ENCODE data around the gene PLCZ1. TPM values are rescaled to one million over a fixed set of nuclear protein-coding genes. Genes with fewer than 3 reads are reported as not detected.

PLCZ1 gene
- total RNA-seq, 2 donors from 2014 or later = not detected

- no peak for TF ChIP-seq CTCF (conservative IDR thresholded peaks at IDR 0.05)
- Histone ChIP-seq H3K27me3 (ENCODE audit: control insufficient read depth, insufficient read depth, low read length, poor library complexity, severe bottlenecking) (peaks cover 22% of the 10 kb centered on the region), H3K9ac (ENCODE audit: extremely low read depth, low read length, poor library complexity, severe bottlenecking) (no peak overlapping the region), H3K27ac (ENCODE audit: low read depth, low read length) (no peak overlapping the region), H3K4me3 (ENCODE audit: low read length) (no peak overlapping the region), H3K36me3 (ENCODE audit: control insufficient read depth, insufficient read depth, low read length) (no peaks in the 10 kb centered on the region), H3K4me1 (ENCODE audit: control insufficient read depth, insufficient read depth, low read length) (peaks cover 3% of the 10 kb centered on the region), H3K9me3 (ENCODE audit: control insufficient read depth, low read length) (peaks cover 14% of the 10 kb centered on the region)
- Mint-ChIP-seq H3K27ac (no peak overlapping the region), H3K4me3 (no peak overlapping the region), H3K4me1 (peaks cover 59% of the 10 kb centered on the region), H3K36me3 (ENCODE audit: low read depth) (no peaks in the 10 kb centered on the region), H3K9me3 (no peaks in the 10 kb centered on the region), H3K27me3 (ENCODE audit: insufficient read depth) (peaks cover 3% of the 10 kb centered on the region)
- WGBS, 2 experiments (ENCODE audit: insufficient coverage in 1 of 2, insufficient read length in 1 of 2) = 83 to 97% methylated on average over 1 to 4 of the region's 4 CpGs
- DNase-seq = no peak
Measured at GRCh38 chr12:18655351-18655750, 82.5 kb downstream of the PLCZ1 start.

GRCh38 chr12:18653465-18653864 is 84.3 kb downstream of the PLCZ1 start:
- TF ChIP-seq CTCF (conservative IDR thresholded peaks at IDR 0.05) = no peak
- Histone ChIP-seq H3K9ac (ENCODE audit: extremely low read depth, low read length, poor library complexity, severe bottlenecking) (no peak overlapping the region), H3K27me3 (ENCODE audit: control insufficient read depth, insufficient read depth, low read length, poor library complexity, severe bottlenecking) (peaks cover 22% of the 10 kb centered on the region), H3K4me1 (ENCODE audit: control insufficient read depth, insufficient read depth, low read length) (peaks cover 3% of the 10 kb centered on the region), H3K9me3 (ENCODE audit: control insufficient read depth, low read length) (peaks cover 14% of the 10 kb centered on the region), H3K4me3 (ENCODE audit: low read length) (no peak overlapping the region), H3K36me3 (ENCODE audit: control insufficient read depth, insufficient read depth, low read length) (no peaks in the 10 kb centered on the region), H3K27ac (ENCODE audit: low read depth, low read length) (no peak overlapping the region)
- WGBS, 2 experiments (ENCODE audit: insufficient coverage in 1 of 2, insufficient read length in 1 of 2) = 83% methylated on average over 1 of the region's 1 CpG; no CpG with 5 or more reads in 1 of the 2 experiments
- Mint-ChIP-seq H3K27ac (no peak overlapping the region), H3K4me3 (no peak overlapping the region), H3K4me1 (peaks cover 48% of the 10 kb centered on the region), H3K27me3 (ENCODE audit: insufficient read depth) (peaks cover 3% of the 10 kb centered on the region), H3K36me3 (ENCODE audit: low read depth) (no peaks in the 10 kb centered on the region), H3K9me3 (no peaks in the 10 kb centered on the region)
- no peak for DNase-seq

GRCh38 chr12:18652596-18652995 is 85.2 kb downstream of the PLCZ1 start:
- Histone ChIP-seq H3K27ac (ENCODE audit: low read depth, low read length) (no peak overlapping the region), H3K9ac (ENCODE audit: extremely low read depth, low read length, poor library complexity, severe bottlenecking) (no peak overlapping the region), H3K9me3 (ENCODE audit: control insufficient read depth, low read length) (peaks cover 8% of the 10 kb centered on the region), H3K4me3 (ENCODE audit: low read length) (no peak overlapping the region), H3K27me3 (ENCODE audit: control insufficient read depth, insufficient read depth, low read length, poor library complexity, severe bottlenecking) (peaks cover 22% of the 10 kb centered on the region), H3K4me1 (ENCODE audit: control insufficient read depth, insufficient read depth, low read length) (peaks cover 3% of the 10 kb centered on the region), H3K36me3 (ENCODE audit: control insufficient read depth, insufficient read depth, low read length) (no peaks in the 10 kb centered on the region)
- Mint-ChIP-seq H3K27ac (no peak overlapping the region), H3K36me3 (ENCODE audit: low read depth) (no peaks in the 10 kb centered on the region), H3K27me3 (ENCODE audit: insufficient read depth) (peaks cover 3% of the 10 kb centered on the region), H3K4me3 (no peak overlapping the region), H3K4me1 (peaks cover 41% of the 10 kb centered on the region), H3K9me3 (no peaks in the 10 kb centered on the region)
- TF ChIP-seq CTCF (conservative IDR thresholded peaks at IDR 0.05) = no peak
- no peak for DNase-seq

All from endodermal cell (in vitro differentiated cells).